Endothelial cell of hepatic sinusoid (primary cell): ENCODE data around the gene FAM131A.

Experiments used
- in situ Hi-C: cut with HindIII; loops from 2 replicates; pipeline ENCODE4 v1.10.0; 2017; ENCODE audit warnings: low sequenced_read_pairs

The FAM131A gene

DNA sequence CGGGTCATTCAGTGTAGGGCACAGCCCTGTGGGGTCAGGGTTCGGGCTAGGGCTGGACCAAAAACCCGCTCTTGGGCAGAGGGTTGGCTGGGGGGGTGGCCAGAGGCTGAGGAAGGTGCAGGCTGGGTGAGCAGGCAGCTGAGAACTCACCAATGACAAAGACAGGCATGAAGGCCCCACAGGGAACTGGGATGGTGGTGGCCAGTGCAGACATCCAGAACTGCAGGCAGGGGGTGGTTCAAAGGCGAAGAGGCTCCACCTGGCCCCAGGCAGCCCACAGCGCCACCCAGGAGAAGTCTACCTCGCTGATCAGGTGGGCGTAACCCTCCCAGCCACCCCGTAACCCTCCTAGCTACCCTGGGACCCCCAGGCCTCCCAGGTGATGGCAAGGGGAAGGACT is 17.4 kb downstream of the FAM131A start:
- in situ Hi-C loops = no loop called here

DNA sequence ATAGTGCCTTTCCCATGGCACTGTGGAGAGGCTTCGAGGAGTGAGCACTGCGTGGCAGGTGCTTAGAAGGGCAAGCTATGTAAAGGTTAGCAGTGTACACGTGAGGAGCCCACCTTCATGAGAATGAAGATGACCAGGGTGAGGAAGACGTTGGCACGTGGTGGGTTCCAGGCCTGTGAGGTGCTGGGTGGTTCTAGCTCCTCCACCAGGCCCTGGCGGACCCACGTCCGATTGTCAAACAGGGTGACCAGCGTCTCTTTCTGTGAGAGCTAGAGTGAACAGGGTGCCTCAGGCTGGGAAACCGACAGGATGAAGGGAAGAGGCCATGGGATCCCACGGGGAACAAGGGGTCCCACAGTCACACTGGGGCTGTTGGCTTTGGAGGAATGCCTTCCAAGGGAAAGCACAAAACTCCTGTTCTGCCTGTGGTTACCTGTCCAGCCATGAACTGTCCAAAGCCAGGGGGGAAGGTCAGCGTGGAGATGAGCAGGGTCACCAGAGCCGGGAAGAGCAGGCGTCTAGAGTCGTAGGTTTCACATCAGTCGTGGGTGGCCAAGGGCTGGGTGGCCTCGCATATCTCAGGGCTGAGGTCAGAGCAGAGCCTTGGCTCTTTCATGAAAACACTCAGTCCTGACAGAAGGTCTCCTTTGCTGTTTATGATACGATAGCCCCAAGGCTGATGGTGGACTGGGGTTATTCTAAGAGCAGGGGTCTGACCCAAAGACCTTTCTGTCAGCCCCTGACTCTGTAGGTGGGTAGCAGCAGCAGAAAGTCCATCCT is 18.1 kb downstream of the FAM131A start:
- in situ Hi-C loops = no loop called here

DNA sequence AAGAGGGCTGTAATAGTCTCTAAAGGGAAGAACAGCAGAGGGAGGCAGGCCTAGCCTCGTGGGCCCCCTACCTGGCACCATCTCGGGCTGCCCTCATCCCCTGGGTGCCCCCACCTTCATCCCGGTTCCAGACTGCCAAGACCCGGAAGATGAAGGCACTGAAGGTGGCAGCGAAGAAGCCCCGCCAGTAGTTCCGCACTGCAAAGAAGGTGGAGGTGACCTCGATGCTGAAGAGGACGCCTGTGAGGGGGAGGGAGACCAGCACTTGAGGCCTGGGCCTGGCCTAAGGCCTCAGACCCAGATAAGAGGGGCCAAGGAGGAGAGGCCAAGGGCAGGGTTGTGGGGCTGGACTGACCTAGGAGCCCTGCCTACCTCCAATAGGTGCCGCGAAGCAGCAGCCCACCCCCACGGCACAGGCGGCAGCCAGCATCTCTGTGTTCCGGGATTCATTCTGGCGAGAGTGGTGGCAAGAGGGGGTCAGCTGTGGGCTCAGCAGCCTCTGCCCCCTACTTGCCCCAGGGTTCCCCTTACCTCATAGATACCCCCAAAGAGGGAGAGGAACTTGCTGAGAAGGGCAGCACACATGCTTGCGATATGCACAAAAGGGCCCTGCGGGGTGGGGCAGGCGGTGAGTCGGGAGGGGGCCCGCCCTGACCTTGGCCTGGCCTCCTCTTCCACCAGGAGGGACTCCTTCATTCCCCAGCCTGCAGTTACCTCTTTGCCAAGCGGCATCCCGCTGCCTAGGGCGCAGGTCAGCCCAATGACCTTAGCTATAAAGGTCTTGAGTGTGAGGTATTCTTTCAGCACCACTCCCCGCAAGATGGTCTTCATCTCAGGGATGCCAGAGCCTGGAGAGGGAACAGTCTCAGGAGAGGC is 20.1 kb downstream of the FAM131A start:
- in situ Hi-C loops = no loop called here

DNA sequence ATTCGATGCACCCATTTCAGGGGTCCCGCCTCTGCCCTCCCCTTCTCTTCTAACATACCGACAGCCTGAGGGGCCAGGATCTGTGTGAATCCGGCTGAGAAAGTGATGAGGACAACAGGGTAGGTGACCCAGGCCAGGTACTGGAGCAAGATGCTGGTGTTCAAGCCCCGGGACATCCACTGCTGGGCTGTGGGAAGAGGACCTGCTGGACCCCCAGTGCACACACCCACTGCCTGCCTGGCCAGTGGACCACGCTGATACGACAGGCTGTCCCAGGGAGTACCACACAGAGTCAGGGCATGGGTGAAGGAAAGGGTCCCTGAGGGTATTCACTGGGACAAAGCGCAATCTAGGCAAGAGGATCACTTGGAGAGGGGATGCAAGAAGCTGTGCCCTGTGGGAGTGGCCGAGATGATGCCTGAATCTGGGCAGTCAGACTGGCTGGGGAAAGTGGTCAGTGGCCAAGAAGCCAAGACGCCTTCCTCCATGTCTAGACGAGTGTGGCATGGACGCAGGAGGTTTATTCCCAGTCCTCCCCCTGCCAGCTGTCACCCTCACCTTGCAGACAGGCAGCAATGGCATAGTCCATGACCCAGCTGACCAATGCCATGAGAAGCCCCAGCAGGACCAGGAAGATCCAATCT is 20.8 kb downstream of the FAM131A start:
- in situ Hi-C loops = no loop called here

DNA sequence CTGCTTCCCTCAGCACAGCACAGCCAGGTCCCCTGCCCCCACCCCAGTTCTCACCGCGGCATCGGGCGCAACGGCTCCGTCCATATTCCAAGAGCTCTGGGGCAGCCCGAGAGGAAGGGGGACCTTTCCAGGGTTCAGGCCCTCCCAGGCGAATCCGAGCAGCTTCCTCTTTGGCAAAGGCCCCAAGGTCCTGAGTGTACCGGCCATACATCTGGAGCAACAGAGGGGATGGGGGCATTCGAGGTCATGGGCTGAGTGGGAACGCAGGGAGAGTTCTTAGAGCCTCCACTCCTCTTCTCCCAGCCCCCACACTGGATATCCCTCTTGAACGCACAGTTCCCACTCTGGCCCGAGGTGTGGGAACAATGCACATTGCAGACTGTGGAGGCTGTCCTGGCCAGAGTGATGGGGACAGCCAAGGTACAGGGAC is 21.5 kb downstream of the FAM131A start:
- in situ Hi-C loops = no loop called here

DNA sequence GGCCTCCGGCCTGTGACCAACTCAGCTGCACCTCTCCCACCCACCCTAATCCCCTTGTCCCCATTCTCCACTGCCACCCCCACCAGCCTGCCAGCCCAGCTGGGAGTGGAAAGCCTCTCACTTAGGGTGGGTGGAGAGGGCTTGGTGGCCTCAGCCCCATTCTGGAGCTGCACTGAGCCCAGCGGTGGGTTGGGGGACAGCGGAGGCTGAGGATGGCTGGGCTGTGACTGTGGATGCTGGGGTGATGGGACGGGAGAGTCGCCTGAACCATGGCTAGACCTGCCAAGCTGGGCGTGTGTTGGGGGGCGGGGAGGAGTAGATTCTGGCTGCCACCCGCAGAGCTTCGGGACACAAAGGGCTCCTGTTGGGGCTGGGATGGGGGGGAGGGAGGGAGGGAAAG is 22.2 kb downstream of the FAM131A start:
- in situ Hi-C loops = no loop called here

DNA sequence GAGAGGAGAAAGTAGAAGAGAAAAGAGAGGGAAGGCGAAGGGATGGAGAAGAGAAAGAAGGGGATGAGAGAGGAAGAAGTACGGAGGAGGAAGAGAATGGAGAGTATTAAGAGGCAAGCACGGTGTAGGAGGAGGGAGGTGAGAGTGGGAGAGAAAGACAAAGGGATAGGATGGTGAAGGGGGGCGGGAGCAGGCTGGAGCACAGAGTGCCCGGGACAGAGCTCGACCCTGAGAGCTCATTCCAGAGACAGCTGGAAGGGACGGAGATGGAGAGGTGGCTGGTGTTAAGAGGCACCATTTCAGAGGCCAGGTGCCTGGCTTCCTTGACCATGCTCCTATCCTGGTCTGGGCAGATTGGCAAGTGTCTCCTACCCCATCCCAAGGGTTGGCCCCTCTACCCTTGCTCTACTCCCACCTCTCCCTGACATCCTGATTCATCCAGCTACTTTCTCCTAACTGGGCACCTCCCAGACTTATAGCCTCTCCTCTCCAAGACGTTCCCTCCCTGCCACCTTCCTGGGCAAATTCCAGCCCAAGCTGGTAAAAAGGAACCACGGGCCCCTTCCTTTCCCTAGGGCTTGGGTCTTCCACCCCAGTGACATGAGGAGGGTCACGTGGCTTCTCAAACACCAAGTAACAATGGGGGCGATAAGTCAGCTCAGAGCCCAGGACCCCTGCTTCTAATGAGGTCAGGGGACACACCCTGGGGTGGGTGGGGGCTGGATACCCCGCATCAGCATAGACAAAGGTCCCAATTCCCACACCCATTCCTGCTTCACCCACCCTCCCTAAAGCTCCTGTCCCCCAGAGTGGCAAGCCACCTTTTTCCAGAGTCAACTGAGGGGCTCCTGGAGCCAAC is 22.9 kb downstream of the FAM131A start:
- in situ Hi-C loops = no loop called here

DNA sequence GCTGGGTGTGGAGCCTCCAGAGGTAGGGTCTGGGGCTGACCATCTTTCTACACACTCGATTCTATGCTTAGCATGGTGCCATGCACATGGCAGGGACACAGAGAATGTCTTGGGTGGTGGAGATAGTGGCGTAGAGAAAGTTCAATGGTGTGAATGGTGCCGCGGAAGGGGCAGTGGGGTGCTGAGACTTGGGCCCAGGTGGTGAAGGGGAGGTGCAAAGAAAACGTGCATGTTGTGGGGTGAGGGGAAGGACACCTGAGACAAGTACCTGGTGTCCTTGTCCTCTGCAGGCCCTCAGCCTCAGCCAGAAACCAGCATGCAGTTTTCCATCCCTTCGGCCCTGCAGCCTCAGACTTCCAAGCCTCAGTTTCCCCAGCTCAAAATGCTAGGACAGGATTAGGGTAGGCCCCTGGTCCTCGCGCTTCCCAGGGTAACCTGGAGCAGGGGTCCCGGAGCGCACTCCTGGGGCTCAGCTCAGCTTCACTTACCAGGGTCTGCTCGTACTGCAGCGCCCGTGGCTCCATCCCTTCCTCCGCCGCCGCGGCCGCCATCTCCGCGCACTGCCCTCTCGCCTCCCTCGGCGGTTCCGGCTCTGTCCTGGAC is 23.6 kb downstream of the FAM131A start:
- in situ Hi-C loops = no loop called here

DNA sequence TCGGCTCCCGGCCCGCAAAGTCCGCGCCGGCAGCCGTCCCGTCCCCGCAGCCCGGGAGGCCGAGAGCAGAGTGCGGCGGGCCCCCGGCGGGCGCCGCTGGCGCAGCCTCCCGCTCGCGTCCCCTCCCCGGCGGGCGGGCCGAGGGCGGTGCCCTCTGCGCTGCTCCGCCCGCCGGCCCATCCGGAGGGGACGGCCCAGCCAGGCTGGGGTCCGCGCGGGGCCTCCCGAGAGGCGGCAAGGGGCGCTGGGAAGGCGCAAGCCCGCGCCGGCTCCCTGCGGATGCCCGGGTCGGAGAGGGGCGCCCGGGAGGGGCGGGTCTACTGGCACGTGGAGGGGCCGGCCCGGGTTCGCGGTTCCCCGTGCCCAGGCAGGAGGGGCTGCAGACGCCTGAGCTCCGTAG is 24.1 kb downstream of the FAM131A start, which contains the start of the genes CLCN2 and POLR2H:
Gene CLCN2 (minus strand): TSS at position 74 of the 400 bp plus-strand sequence. CDS start 126 bp downstream, outside the sequence.
Gene POLR2H (plus strand): TSS at position 179 of the 400 bp plus-strand sequence. CDS start 1,783 bp downstream, outside the sequence.
- in situ Hi-C loops = no loop called here

DNA sequence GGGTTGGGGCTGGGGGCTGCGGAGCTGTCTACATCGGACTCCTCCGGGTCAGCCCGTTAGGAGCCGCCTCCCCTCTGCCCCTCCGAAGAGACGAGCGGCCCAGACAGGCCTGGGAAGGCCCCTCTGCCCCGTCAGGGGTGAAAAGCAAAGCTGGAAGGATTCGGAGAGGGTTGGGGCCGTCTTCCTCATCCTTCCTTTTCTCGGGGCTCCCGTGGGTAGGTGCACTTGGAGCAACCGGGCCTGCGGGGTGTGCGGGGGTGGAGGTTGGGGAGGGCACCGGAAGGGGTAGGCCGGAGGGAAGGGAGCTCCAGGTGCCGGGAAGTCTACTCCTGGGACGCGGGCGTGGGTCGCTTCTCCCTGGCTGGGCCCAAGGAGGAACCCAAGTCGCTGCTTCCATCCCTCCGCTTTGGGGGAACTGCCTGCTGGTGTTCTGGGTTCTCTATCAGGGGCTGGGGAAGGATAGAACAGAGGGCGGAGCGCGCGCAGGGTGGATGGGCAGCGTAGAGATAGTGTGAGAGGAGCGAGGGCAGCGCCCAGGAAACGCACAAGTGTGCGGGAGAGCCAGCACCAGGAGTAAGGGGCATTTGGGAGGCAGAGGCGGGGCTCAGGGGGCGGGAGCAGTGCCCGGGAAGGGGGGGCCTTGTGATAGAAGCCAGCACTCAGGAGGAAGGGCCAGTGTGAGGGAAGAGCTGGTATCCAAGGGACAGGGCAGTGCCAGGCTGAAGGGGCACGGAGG is 24.7 kb downstream of the FAM131A start:
- in situ Hi-C loops = no loop called here

DNA sequence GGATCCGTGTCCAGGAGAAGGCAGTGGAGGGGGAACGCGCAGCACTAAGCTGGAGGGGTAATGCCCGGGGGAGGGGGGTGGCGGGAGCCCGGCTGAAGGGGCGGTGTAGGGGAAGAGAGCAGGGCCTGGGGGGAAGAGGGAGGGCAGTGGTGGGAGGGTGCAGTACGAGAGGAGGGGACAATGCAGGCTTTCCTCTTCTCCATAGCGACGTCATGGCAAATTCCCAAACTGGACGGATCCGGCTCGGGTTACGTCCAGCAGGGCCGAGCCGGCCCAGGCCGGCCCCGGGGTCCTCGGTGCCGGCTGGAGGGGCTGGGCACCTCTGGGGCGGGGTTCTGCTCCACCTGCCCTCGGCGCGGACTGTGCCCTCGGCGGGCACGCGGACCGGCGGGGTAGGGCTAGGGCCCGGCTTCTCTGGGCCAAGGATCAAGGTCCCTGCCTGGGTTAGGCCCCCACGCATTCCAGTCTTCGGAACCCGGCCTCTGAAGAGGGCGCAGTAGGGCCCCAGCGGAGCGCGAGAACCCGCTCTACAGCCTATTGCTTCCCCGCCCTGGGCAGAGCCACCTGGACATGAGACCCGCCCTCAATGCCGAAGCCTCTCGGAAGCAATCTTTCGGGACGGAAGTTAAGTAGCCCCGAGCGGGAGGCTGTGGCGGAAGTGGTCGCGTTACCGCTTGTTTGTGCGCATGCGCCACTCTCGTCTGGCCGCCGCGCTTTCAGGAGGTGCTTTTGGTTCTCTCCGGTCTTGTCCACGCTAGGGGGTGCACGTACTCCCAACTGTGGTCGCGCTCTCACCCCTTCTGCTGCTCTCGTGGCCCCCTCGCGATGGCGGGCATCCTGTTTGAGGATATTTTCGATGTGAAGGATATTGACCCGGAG is 25.5 kb downstream of the FAM131A start:
- in situ Hi-C loops = no loop called here

DNA sequence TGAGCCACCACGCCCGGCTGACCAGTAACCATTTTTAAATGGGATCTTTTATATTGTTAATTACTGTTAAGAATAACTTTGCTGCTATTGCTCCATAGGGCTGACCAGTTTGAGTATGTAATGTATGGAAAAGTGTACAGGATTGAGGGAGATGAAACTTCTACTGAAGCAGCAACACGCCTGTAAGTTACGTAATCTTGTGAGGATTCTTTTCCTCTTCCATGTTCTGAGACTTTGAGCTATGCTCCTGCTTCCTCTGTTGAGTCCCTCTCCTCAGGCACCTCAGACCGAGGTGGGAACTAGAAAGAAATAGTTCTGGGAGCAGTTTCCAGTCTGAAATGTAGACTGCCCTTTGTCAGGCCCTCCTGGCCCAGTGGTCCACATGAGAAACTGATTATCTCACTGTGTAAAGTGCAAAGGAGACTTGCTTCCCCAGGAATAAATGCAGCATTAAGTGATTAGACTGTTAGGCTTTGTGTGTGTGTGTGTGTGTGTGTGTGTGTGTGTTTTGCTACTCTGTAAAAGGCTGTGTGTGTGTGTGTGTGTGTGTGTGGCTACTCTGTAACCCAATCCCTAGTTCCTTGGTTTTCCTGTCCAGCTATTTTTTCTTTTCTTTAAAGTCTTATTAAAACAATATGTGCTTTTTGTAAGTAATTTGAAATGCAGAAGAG is 29.4 kb downstream of the FAM131A start:
- in situ Hi-C loops = no loop called here

DNA sequence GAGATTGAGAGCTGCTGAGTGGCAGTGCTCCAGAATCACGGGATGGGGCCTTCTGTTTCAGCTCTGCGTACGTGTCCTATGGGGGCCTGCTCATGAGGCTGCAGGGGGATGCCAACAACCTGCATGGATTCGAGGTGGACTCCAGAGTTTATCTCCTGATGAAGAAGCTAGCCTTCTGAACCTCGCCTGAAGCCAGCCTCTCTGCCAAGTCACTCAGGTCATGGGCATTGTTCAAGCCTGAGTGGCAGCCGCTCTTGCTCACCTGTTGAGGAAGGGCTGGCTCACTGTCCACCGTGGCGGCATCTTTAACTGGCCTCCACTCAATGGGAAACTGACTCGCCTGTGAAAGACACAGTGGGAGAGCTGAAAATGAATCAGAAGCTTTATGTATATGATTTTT is 30.7 kb downstream of the FAM131A start:
- in situ Hi-C loops = no loop called here

DNA sequence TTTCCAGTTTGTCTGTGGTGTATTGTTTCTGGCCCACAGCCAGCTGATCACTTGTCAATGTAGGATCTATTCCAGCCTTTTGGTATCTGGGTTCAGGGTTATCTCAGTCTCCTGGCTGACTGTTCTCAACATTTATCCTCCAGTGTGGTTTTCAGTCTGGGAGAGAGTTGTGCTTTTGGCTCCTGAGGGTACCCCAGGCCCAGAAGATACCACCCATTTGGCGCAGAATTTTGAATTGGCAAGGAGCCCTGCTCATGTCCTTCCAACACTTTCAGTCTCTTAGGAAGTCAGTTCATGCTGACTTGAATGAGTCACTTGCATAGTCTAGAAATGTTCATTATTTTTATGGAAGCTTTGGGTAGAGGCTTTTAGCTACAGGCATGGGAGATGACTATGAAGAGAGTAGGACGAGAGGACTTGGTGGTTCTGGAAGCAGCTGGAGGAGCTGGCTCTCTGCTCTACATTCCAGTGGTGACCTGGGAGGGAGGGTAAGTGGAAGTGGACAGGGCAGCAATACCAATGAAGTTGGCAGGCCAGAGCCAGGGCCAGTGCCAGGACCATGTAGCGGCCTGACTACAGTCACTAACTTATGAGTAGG is 31.3 kb downstream of the FAM131A start:
- in situ Hi-C loops = no loop called here

DNA sequence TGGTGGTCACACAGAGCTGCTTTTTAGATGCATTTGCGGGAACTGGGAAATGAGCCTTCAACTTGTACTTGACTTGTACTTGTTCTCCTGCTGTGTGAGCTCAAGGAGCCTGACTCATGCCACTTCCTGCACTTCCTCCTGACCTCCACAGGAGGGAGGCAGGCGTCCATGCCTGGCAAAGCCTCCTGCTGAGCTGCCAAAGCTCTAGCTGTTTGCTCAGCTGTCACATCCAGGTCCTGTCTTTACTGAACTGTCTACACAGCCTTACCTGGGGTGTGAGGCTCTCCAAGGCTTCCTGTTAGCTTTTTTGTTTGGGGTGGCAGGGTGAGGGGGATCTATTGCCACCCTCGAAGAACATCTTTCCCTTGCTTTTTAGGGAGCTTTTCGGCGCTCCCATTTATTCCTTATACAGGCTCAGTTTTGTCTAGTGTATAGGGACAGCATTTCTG is 34.2 kb downstream of the FAM131A start:
- in situ Hi-C loops = loop anchor here (5.0 kb wide), 3 partner anchors 66 to 171 kb away; no protein-coding TSS in a partner anchor

DNA sequence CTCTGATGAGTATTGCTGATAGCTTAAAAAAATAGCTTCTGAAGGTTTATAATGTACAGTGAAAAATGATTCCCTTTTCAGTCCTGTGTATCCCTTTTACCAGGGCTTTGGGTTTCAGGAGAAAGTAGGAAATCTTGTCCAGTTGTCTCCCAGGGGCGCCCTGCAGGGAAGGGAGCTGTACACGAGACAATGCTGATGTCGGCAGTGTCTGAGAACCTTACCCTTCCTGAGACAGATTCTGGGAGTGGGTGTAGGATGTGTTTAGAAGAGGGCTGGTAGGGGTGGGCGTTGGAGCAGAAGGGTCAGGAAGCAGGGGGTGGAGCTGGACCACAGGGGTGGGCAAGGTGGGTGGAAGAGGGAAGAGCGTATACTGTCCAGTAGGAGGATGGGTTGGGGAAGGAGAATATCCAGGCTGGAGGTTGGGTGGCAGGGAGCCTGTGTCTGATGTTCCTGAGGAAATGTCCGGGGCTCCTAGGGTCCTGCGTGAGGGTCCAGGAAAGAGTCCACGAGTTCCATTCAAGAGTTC is 35.0 kb downstream of the FAM131A start:
- in situ Hi-C loops = loop anchor here (5.0 kb wide), 3 partner anchors 65 to 170 kb away; no protein-coding TSS in a partner anchor

DNA sequence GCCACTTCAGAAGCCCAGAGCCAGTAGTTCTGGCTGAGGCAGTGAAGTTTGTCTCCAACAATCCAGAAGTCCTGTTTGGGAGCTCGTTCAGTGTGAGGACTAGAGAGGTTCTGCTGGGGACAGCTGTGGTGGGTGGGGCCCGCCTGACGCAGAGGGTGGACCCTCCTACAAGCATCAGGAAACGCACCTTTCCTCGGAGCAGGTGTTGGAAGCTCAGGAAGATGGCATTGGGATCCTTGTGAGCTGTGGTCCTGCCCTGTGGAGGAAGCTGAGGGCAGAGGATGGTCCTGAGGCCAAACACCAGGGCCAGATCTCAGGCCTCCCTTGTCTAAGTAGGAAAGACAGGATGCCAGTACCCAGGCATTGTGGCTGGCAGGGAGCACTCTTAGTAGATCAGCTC is 35.5 kb downstream of the FAM131A start:
- in situ Hi-C loops = loop anchor here (5.0 kb wide), 3 partner anchors 64 to 169 kb away; no protein-coding TSS in a partner anchor
